ENCODE results near the gene SIGMAR1. TPM values are rescaled to one million over a fixed set of nuclear protein-coding genes. Genes with fewer than 3 reads are reported as not detected.

The SIGMAR1 gene
- total and polyA plus RNA-seq, 2 of the 8 experiments (the other 6 are each of a cell fraction or from before 2014, with no cell fraction given): 84.2 to 134 TPM

GRCh38 chr9:34594177-34594576 lies 43.4 kb downstream of the SIGMAR1 start:
- Histone ChIP-seq H2BK5ac (ENCODE audit: low read depth, low read length) (no peak overlapping the region), H3K14ac (ENCODE audit: insufficient read length) (no peak overlapping the region), H4K91ac (replicated peaks; ENCODE audit: insufficient read length, low read length) (no peak overlapping the region), H3K27ac (ENCODE audit: low read depth, low read length) (no peak overlapping the region), H3K4ac (replicated peaks; ENCODE audit: insufficient read length, low read depth, low read length) (no peak overlapping the region), H3K23ac (ENCODE audit: insufficient read length) (no peak overlapping the region), H3K23me2 (ENCODE audit: low read depth, low read length) (peaks cover 13% of the 10 kb centered on the region; the same call in 1 of the 2 replicates), H3K4me1 (replicated peaks in 1 of 4; ENCODE audit: control insufficient read depth in 3 of 4, insufficient read depth in 4 of 4, low read length in 3 of 4) (peaks cover 0 to 19% (median 12%) of the 10 kb centered on the region in 4 experiments; a peak in 6 of 7 replicates), H4K20me1 (replicated peaks in 1 of 2; ENCODE audit: control insufficient read depth in 1 of 2, insufficient read depth in 2 of 2, low read length in 2 of 2) (peaks cover 0 to 2% of the 10 kb centered on the region in 2 experiments), H3K56ac (replicated peaks; ENCODE audit: insufficient read length, low read depth, low read length) (no peak overlapping the region), H4K5ac (ENCODE audit: insufficient read length, low read depth, low read length) (no peak overlapping the region), H2AK5ac (ENCODE audit: low read depth, low read length) (no peak overlapping the region), H3K4me2 (ENCODE audit: insufficient read depth in 1 of 2, low read depth in 2 of 2, low read length in 2 of 2) (no peak overlapping the region), H3K9ac (replicated peaks in 1 of 4; ENCODE audit: extremely low read depth in 1 of 4, low read depth in 3 of 4, low read length in 3 of 4) (no peak overlapping the region), H2BK12ac (ENCODE audit: low read depth, low read length) (no peak overlapping the region), H3K79me1 (ENCODE audit: low read depth, low read length) (no peaks in the 10 kb centered on the region), H3K36me3 (ENCODE audit: control insufficient read depth in 2 of 4, insufficient read depth in 4 of 4, low read length in 3 of 4) (peaks cover 0 to 7% (median 0%) of the 10 kb centered on the region in 4 experiments; a peak in 1 of 8 replicates), H4K8ac (ENCODE audit: extremely low read depth, insufficient read depth, low read length) (no peak overlapping the region), H3K27me3 (replicated peaks in 1 of 4; ENCODE audit: control insufficient read depth in 3 of 4, extremely low read depth in 1 of 4, insufficient read depth in 3 of 4, low read length in 3 of 4) (peaks cover 39 to 52% (median 47%) of the 10 kb centered on the region in 4 experiments), H3K4me3 (ENCODE audit: extremely low read depth in 1 of 4, insufficient read depth in 2 of 4, low read depth in 3 of 4, low read length in 4 of 4) (no peak overlapping the region), H2BK120ac (replicated peaks; ENCODE audit: low read depth, low read length) (no peak overlapping the region), H2BK15ac (ENCODE audit: low read length) (no peak overlapping the region), H3K79me2 (ENCODE audit: control insufficient read depth in 1 of 2, insufficient read depth in 2 of 2, low read length in 2 of 2) (no peaks in the 10 kb centered on the region), H2AFZ (ENCODE audit: low read length) (no peak overlapping the region), H3K18ac (ENCODE audit: extremely low read depth, low read length) (no peak overlapping the region), H2BK20ac (ENCODE audit: low read length) (no peak overlapping the region), H3K9me3 (ENCODE audit: insufficient read depth in 2 of 2, low read depth in 1 of 2, low read length in 1 of 2) (no peaks in the 10 kb centered on the region)
- POLR2A ChIA-PET (ENCODE audit: partially characterized antibody): interaction anchor here (0.8 kb wide), 1 partner anchor 21 kb away, joined by 4 read pairs; no protein-coding TSS in a partner anchor
- WGBS, 2 experiments (ENCODE audit: extremely low coverage in 1 of 2, insufficient coverage in 1 of 2, insufficient read length in 1 of 2, insufficient replicate concordance in 2 of 2, low coverage in 1 of 2, low lambda C conversion rate in 2 of 2, missing lambda C conversion rate in 1 of 2): 78% methylated on average over 9 of the region's 9 CpGs; no CpG with 5 or more reads in 1 of the 2 experiments
- DNase-seq (ENCODE audit: low read depth in 1 of 2, low spot score in 2 of 2): no peak
- no peak for FAIRE-seq
- CTCF ChIA-PET (ENCODE audit: partially characterized antibody): interaction anchor here (1.5 to 11.5 kb wide), 10 partner anchors 11 to 190 kb away, joined by 5 to 214 read pairs (median 32); no protein-coding TSS in a partner anchor
- TF ChIP-seq EP300 (IDR thresholded peaks at IDR 0.05; ENCODE audit: borderline replicate concordance in 1 of 2, low read depth in 2 of 2, low read length in 2 of 2) (no peak), ASH2L (IDR thresholded peaks at IDR 0.05; ENCODE audit: low read length) (no peak), CTBP2 (IDR thresholded peaks at IDR 0.05; ENCODE audit: borderline replicate concordance, insufficient read depth, insufficient read length, low read length) (no peak), JUN (IDR thresholded peaks at IDR 0.05; ENCODE audit: low read depth, low read length) (no peak), SIRT6 (IDR thresholded peaks at IDR 0.05; ENCODE audit: low read length) (no peak), TEAD4 (IDR thresholded peaks at IDR 0.05; ENCODE audit: low read depth, low read length) (no peak)
